HG03108 (cell line): ENCODE measurements around the gene TNC.

Experiments used
- ATAC-seq: cut with Tn5 transposase; IDR thresholded peaks from one replicate; pipeline ENCODE4 v1.9.1; 2021; ENCODE audit warnings: moderate library complexity; ENCODE audit not compliant: unreplicated experiment

TNC gene

GRCh38 chr9:115015018-115015635, 102.8 kb downstream of the TNC start:
- no peak for ATAC-seq

- ATAC-seq = no peak
Observed at GRCh38 chr9:115014438-115014837, 103.5 kb downstream of the TNC start.

GRCh38 chr9:115013998-115014397, 104.0 kb downstream of the TNC start:
- ATAC-seq = no peak

GRCh38 chr9:115012486-115012885, 105.5 kb downstream of the TNC start:
- no peak for ATAC-seq

GRCh38 chr9:115010874-115011273, 107.1 kb downstream of the TNC start:
- ATAC-seq = no peak

- ATAC-seq = no peak
Observed at GRCh38 chr9:115008536-115009270, 109.3 kb downstream of the TNC start.

GRCh38 chr9:115006660-115007059, 111.3 kb downstream of the TNC start:
- ATAC-seq = no peak

GRCh38 chr9:115005322-115005721, 112.6 kb downstream of the TNC start:
- ATAC-seq = no peak

- ATAC-seq = no peak
Observed at GRCh38 chr9:115004545-115004944, 113.4 kb downstream of the TNC start.

GRCh38 chr9:115002371-115003120, 115.4 kb downstream of the TNC start:
- ATAC-seq = no peak

GRCh38 chr9:115000217-115000639, 117.7 kb downstream of the TNC start:
- ATAC-seq = no peak

GRCh38 chr9:114998326-114998725, 119.6 kb downstream of the TNC start:
- no peak for ATAC-seq

GRCh38 chr9:114995681-114996221, 122.2 kb downstream of the TNC start:
- ATAC-seq = no peak

GRCh38 chr9:114994768-114995167, 123.2 kb downstream of the TNC start:
- no peak for ATAC-seq

- ATAC-seq = no peak
Observed at GRCh38 chr9:114991861-114992260, 126.1 kb downstream of the TNC start.

- no peak for ATAC-seq
Observed at GRCh38 chr9:114990901-114991300, 127.1 kb downstream of the TNC start.

- ATAC-seq = peak; percentile 56
Observed at GRCh38 chr9:114989600-114990410, 128.2 kb downstream of the TNC start.

- peak; percentile 66 for ATAC-seq
Observed at GRCh38 chr9:114988962-114989599, 128.9 kb downstream of the TNC start.

- no peak for ATAC-seq
Observed at GRCh38 chr9:114987116-114987515, 130.8 kb downstream of the TNC start.

GRCh38 chr9:114985959-114986501, 131.9 kb downstream of the TNC start:
- ATAC-seq = no peak
